Neuronal stem cell (in vitro differentiated cells): ENCODE measurements around the gene HSPB8. TPM values are rescaled to one million over a fixed set of nuclear protein-coding genes. Genes with fewer than 3 reads are reported as not detected.

Experiments used
- DNase-seq: peaks from one replicate; pipeline ENCODE4 v3.0.0-alpha.2; 2013; ENCODE audit warnings: low spot score
- H2AFZ ChIP-seq: one replicate; pipeline ENCODE4 v1.6.1; 2013; ENCODE audit warnings: mild to moderate bottlenecking, low read length, inconsistent platforms
- H2AK5ac ChIP-seq: 2 replicates; pipeline ENCODE4 v1.6.1; 2013; ENCODE audit warnings: low read depth, mild to moderate bottlenecking, inconsistent platforms, low read length, moderate library complexity, mixed read lengths
- H2BK120ac ChIP-seq: 2 replicates; pipeline ENCODE4 v1.6.1; 2013; ENCODE audit warnings: low read depth, mild to moderate bottlenecking, inconsistent platforms, low read length, moderate library complexity, mixed read lengths
- H2BK12ac ChIP-seq: one replicate; pipeline ENCODE4 v1.6.1; 2013; ENCODE audit warnings: low read length, inconsistent platforms
- H2BK15ac ChIP-seq: 2 replicates; pipeline ENCODE4 v1.6.1; 2013; ENCODE audit warnings: mild to moderate bottlenecking, low read length, inconsistent platforms, mixed read lengths
- H2BK5ac ChIP-seq: one replicate; pipeline ENCODE4 v1.6.1; 2013; ENCODE audit warnings: inconsistent platforms, mild to moderate bottlenecking, low read length, moderate library complexity
- H3K14ac ChIP-seq: one replicate; pipeline ENCODE4 v1.6.1; 2013; ENCODE audit warnings: low read length, inconsistent platforms
- H3K18ac ChIP-seq: 2 replicates; pipeline ENCODE4 v1.6.1; 2013; ENCODE audit warnings: low read length, inconsistent platforms
- H3K23ac ChIP-seq: 2 replicates; pipeline ENCODE4 v1.6.1; 2013; ENCODE audit warnings: low read depth, mild to moderate bottlenecking, mixed read lengths, low read length, inconsistent platforms; ENCODE audit not compliant: poor library complexity
- H3K27ac ChIP-seq: replicated peaks from 3 replicates; pipeline ENCODE4 v1.5.1; 2013; ENCODE audit warnings: low read length, inconsistent platforms
- H3K27me3 ChIP-seq, 3 experiments: 2 replicates each; pipeline ENCODE4 v1.6.1; 2013; ENCODE audit warnings: low read length in 3 of 3, mild to moderate bottlenecking in 2 of 3, inconsistent platforms in 1 of 3, low read depth in 1 of 3, mixed read lengths in 1 of 3, moderate library complexity in 1 of 3; ENCODE audit not compliant: control insufficient read depth in 3 of 3, insufficient read depth in 3 of 3
- H3K36me3 ChIP-seq, 2 donors: replicated peaks in 1 of 2; 2 replicates each; pipeline ENCODE4 v1.6.1; 2013; ENCODE audit warnings: low read length in 2 of 2; ENCODE audit not compliant: control insufficient read depth in 2 of 2, insufficient read depth in 2 of 2
- H3K4ac ChIP-seq: 2 replicates; pipeline ENCODE4 v1.6.1; 2013; ENCODE audit warnings: inconsistent platforms, mild to moderate bottlenecking, low read length, moderate library complexity
- H3K4me1 ChIP-seq, 2 donors: 1 replicate in 1 of 2; 2 replicates in 1 of 2; pipeline ENCODE4 v1.6.1; 2013; ENCODE audit warnings: low read length in 2 of 2, low read depth in 1 of 2; ENCODE audit not compliant: control insufficient read depth in 2 of 2, insufficient read depth in 1 of 2
- H3K4me2 ChIP-seq: one replicate; pipeline ENCODE4 v1.6.1; 2013; ENCODE audit warnings: mild to moderate bottlenecking, low read length, inconsistent platforms; ENCODE audit not compliant: insufficient read depth, poor library complexity, severe bottlenecking
- H3K4me3 ChIP-seq, 2 donors: 2 replicates each; pipeline ENCODE4 v1.5.1; 2013; ENCODE audit warnings: low read length in 2 of 2, mild to moderate bottlenecking in 2 of 2, inconsistent platforms in 1 of 2, moderate library complexity in 1 of 2
- H3K79me1 ChIP-seq: one replicate; pipeline ENCODE4 v1.6.1; 2013; ENCODE audit warnings: low read depth, mild to moderate bottlenecking, inconsistent platforms, low read length, moderate library complexity
- H3K9ac ChIP-seq: one replicate; pipeline ENCODE4 v1.6.1; 2013; ENCODE audit warnings: mild to moderate bottlenecking, low read depth, low read length, inconsistent platforms; ENCODE audit not compliant: poor library complexity
- H3K9me3 ChIP-seq, 2 donors: replicated peaks in 1 of 2; 2 replicates each; pipeline versions ENCODE3 to v1.6.1; 2013; ENCODE audit warnings: low read length in 2 of 2, mild to moderate bottlenecking in 2 of 2, inconsistent platforms in 1 of 2, low read depth in 1 of 2, mixed read lengths in 1 of 2, moderate library complexity in 1 of 2; ENCODE audit not compliant: control insufficient read depth in 2 of 2, insufficient read depth in 1 of 2
- H4K8ac ChIP-seq: one replicate; pipeline ENCODE4 v1.6.1; 2013; ENCODE audit warnings: low read depth, mild to moderate bottlenecking, inconsistent platforms, low read length, moderate library complexity
- H4K91ac ChIP-seq: one replicate; pipeline ENCODE4 v1.6.1; 2013; ENCODE audit warnings: low read length, low read depth, mild to moderate bottlenecking, inconsistent platforms; ENCODE audit not compliant: poor library complexity
- WGBS, 2 donors: extraction: QIAGEN DNeasy Blood & Tissue Kit; methylation state at CpG; one replicate each; pipeline ENCODE4 v1.1.7; 2013; ENCODE audit warnings: missing lambda C conversion rate in 2 of 2, mixed read lengths in 1 of 2; ENCODE audit not compliant: insufficient read length in 2 of 2, insufficient replicate concordance in 1 of 2; ENCODE audit errors: extremely low coverage in 2 of 2; 5-methylcytosine and 5-hydroxymethylcytosine counted together
- polyA plus RNA-seq, 2 experiments: library from polyadenylated mRNA; stranded (reverse); fragments of 200-250 nt; gene quantifications; one replicate each; pipeline ENCODE4 v1.2.3, GENCODE V29; 2013

Gene HSPB8
- 0.17 TPM for polyA plus RNA-seq (2013, experiment 1 of 2)
- polyA plus RNA-seq (2013, experiment 2 of 2), result 0.18 TPM

- no peaks in the 10 kb centered on the region for H3K36me3 ChIP-seq
- H4K8ac ChIP-seq, result no peak within 1 kb of the TSS
- H2BK12ac ChIP-seq, result no peak within 1 kb of the TSS
- peaks cover 0 to 7% (median 5%) of the 10 kb centered on the region in 3 experiments for H3K27me3 ChIP-seq
- H2BK120ac ChIP-seq, result no peak within 1 kb of the TSS
- H3K14ac ChIP-seq, result peak within 1 kb of the TSS; percentile 59
- H3K9me3 ChIP-seq, result no peaks in the 10 kb centered on the region
- H3K79me1 ChIP-seq, result no peaks in the 10 kb centered on the region
- no CpG with 5 or more reads among the region's 33 CpGs for WGBS, 2 donors
- H3K4me2 ChIP-seq, result peak within 1 kb of the TSS; percentile 51
- no peak within 1 kb of the TSS for H3K4ac ChIP-seq
- H2AK5ac ChIP-seq, result peak within 1 kb of the TSS; percentile 49
- H3K27ac ChIP-seq, result no peak within 1 kb of the TSS
- H3K9ac ChIP-seq, result no peak within 1 kb of the TSS
- H3K18ac ChIP-seq, result peak within 1 kb of the TSS; percentile 81
- no peak within 1 kb of the TSS for H2BK5ac ChIP-seq
- no peak within 1 kb of the TSS for H3K4me3 ChIP-seq
- H2BK15ac ChIP-seq, result peak within 1 kb of the TSS; percentile 82
- no peak for DNase-seq
- peaks cover 0 to 25% of the 10 kb centered on the region in 2 donors for H3K4me1 ChIP-seq
- no peak within 1 kb of the TSS for H4K91ac ChIP-seq
- peak within 1 kb of the TSS; percentile 64 for H2AFZ ChIP-seq
- no peak within 1 kb of the TSS for H3K23ac ChIP-seq
These were observed at the start of gene HSPB8 for GRCh38 chr12:119178544-119179334. HSPB8 (plus strand) TSS chr12:119178931; CDS start chr12:119179313, 382 bp downstream.

DNA sequence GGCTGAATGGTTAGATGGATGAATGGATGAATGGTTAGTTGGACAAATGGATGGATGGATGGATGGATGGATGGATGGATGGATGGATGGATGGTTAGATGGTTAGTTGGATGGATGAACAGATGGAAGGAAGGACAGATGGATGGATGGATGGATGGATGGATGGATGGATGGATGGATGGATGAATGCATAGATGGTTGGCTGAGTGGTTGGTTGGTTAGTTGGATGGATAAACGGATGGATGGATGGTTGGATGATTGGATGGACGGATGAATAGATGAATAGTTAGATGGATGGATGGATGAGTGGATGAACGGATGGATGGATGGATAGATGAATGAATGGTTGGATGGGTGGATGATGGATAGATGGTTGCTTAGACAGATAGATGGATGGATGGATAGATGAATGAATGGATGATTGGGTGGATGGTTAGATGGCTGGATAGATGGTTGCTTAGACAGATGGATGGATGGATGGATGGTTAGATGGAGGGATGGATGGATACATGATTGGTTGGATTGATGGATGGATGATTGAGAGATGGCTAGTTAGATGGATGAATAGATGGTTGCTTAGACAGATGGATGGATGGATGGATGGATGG lies 48.8 kb upstream of the HSPB8 start:
- no peak overlapping the region for H2AFZ ChIP-seq
- no peak overlapping the region for H3K14ac ChIP-seq
- no peaks in the 10 kb centered on the region for H3K79me1 ChIP-seq
- H3K9me3 ChIP-seq, result peaks cover 0 to 14% of the 10 kb centered on the region in 2 donors
- H2BK120ac ChIP-seq, result no peak overlapping the region
- H4K91ac ChIP-seq, result no peak overlapping the region
- no peak overlapping the region for H3K4me3 ChIP-seq
- no peak overlapping the region for H3K18ac ChIP-seq
- no peak overlapping the region for H3K4ac ChIP-seq
- WGBS, 2 donors, result 100% methylated on average over 3 of the region's 3 CpGs
- H3K9ac ChIP-seq, result no peak overlapping the region
- no peak overlapping the region for H2BK12ac ChIP-seq
- no peak overlapping the region for H2AK5ac ChIP-seq
- H4K8ac ChIP-seq, result no peak overlapping the region
- H3K27me3 ChIP-seq, result no peaks in the 10 kb centered on the region
- no peaks in the 10 kb centered on the region for H3K4me1 ChIP-seq
- DNase-seq, result no peak
- H3K36me3 ChIP-seq, result no peaks in the 10 kb centered on the region
- H3K4me2 ChIP-seq, result no peak overlapping the region
- no peak overlapping the region for H2BK15ac ChIP-seq
- H2BK5ac ChIP-seq, result no peak overlapping the region
- H3K27ac ChIP-seq, result no peak overlapping the region
- H3K23ac ChIP-seq, result no peak overlapping the region

GRCh38 chr12:119130523-119130922 lies 48.2 kb upstream of the HSPB8 start:
- Histone ChIP-seq H3K18ac (no peak overlapping the region), H3K4me1 (no peaks in the 10 kb centered on the region), H4K8ac (no peak overlapping the region), H3K27ac (no peak overlapping the region), H3K9ac (no peak overlapping the region), H3K36me3 (no peaks in the 10 kb centered on the region), H3K4me2 (no peak overlapping the region), H2BK15ac (no peak overlapping the region), H3K4me3 (no peak overlapping the region), H3K79me1 (no peaks in the 10 kb centered on the region), H2BK120ac (no peak overlapping the region), H2AK5ac (no peak overlapping the region), H4K91ac (no peak overlapping the region), H3K23ac (no peak overlapping the region), H3K4ac (no peak overlapping the region), H3K9me3 (peaks cover 0 to 14% of the 10 kb centered on the region in 2 donors), H2AFZ (no peak overlapping the region), H2BK5ac (no peak overlapping the region), H3K14ac (peak overlapping the region; percentile 10), H2BK12ac (no peak overlapping the region), H3K27me3 (no peaks in the 10 kb centered on the region)
- no CpG with 5 or more reads among the region's 10 CpGs for WGBS, 2 donors
- no peak for DNase-seq
